Nucleus accumbens (tissue), 56 donors: ENCODE data around the gene PLCXD3.
"Not testable (repeated sequence)": the region's sequence is repeated elsewhere in the genome, so short reads cannot be mapped to it uniquely, and the experiment has no call there.

ENCODE experiments used
- DNase-seq, 56 donors: peaks; one replicate each; lab custom pipeline; 2025; lab: John Stamatoyannopoulos, UW

Gene PLCXD3

DNA sequence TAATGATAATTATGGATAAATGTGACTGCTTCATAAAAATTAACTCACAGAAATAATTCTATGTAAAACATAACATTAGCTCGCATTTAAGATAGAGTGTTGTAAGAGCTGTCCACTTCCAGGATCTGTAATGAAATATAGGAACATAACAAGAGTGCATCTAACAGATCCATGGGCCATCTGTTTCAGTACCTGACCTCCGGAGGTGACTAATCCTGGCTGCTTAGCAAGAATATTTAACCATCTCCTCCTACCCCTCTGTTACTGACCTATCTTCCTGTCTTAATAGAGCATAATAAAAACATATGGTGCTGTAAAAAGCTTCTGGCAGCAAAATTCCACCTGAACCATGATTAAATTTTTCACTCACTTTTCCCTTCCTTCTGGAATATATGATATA is 7.1 kb downstream of the PLCXD3 start:
- DNase-seq: no peak

DNA sequence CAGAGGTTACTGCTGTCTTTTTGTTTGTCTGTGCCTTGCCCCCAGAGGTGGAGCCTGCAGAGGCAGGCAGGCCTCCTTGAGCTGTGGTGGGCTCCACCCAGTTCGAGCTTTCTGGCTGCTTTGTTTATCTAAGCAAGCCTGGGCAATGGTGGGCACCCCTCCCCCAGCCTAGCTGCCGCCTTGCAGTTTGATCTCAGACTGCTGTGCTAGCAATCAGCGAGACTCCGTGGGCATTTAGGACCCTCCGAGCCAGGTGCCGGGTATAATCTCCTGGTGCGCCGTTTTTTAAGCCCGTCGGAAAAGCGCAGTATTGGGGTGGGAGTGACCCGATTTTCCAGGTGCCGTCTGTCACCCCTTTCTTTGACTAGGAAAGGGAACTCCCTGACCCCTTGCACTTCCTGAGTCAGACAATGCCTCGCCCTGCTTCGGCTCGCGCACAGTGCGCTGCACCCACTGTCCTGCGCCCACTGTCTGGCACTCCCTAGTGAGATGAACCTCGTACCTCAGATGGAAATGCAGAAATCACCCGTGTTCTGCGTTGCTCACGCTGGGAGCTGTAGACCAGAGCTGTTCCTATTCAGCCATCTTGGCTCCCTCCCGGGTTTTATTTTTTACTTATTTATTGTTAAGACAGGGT is 16.8 kb downstream of the PLCXD3 start:
- DNase-seq: not testable (repeated sequence)

DNA sequence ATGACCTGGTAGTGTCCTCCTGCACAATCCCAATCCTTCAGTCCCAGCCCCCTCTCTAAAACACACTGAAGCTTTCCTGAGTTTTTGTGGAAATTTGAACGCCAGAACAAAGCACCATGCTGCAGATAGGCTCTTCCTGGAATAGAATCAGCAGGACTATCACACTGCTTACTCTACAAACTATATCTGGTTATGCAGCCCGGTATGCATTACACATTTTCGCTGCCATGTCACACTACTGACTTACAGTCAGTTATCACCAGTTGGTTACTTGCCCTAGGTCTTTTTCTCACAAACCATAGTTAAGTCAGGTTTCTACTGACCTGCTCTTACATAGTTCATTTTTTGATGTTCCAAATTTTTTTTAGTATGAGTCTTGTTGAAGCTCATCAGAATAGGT is 24.9 kb downstream of the PLCXD3 start:
- DNase-seq: no peak

DNA sequence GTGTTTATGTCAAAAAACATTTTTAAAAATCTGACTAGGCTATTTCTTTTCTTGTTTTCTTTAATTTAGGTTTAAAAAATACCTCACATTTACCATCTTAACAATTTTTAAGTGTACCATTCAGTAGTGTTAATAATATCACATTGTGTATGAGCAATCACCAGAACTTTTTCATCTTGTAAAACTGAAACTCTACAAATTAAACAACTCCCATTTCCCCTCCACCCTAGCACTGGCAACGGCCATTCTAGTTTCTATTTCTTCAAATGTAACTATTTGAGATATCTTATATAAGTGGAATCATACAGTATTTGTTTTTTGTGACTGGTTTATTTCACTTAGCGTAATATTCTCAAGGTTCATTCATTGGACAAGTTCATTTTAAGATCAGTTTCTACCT is 27.7 kb downstream of the PLCXD3 start:
- DNase-seq: no peak

DNA sequence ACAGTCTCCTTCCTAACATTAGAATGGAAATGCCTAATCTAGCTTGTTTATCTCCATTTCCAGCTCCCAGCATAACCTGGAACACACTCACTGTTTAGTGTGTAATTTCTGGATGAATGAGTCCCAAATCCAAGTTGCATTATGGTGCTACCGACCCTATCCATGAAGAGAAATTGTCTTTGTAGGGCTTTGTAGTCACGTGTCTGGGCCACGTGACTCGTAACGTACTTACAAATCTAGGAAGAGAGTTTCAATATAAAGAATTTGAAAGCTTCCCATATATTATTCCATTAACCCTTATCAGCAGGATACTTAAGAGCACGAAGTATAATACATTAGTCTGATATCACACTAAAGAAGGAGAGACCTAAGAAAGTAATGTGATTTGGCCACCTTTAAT is 28.2 kb downstream of the PLCXD3 start:
- no peak for DNase-seq

DNA sequence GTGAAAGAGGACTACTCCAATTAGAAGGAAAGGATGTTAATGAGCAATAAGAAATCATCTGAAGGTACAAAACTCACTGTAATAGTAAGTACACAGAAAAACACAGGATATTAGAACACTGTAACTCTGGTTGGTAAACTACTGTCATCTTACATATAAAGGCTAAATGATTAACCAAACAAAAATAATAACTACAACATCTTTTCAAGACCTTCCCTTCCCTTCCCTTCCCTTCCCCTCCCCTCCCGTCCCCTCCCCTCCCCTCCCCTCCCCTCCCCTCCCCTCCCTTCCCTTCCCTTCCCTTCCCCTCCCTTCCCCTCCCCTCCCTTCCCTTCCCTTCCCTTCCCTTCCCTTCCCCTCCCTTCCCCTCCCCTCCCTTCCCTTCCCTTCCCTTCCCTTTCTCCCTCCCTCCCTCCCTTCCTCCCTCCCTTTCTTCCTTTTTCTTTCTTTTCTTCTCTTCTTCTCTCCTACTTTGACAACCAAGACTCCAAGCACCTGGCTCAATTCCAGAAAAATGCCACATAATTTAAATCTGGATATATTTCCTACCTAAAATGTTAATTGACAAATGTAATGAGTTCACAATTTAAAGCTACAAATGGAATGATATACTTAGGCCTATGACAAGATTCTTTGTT is 38.7 kb downstream of the PLCXD3 start:
- DNase-seq: not testable (repeated sequence)

DNA sequence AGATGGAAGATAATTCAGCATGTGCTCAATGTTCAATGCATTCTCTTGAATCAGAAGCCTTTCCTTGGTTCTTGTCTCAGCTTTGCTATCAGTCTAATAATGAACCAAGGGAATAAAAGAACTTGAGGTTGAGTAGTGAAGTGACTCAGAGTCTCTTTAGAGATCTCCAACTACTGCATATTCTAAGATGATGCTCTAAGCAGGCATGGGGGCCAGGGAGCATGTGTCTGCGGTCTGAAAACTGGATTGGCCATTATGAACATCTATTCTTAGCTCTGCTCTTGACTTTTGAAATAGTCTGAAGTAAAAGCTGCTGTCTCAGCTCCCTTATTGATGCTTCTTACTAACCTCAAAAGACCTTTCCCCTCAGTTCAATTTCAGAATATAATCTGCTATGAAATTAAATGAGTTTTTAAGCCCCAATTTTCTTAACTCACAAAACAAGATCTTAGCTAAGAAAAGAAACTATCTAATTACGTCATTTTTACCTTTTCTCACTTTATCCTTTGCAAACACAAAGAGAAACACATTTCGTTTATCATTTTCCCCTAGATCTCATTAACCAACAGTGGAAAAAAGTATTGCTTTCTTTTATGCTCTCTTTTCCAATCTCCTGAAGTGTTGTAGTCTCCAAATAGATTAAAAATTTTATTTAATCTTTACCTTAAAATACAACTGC is 44.8 kb downstream of the PLCXD3 start:
- DNase-seq: no peak

DNA sequence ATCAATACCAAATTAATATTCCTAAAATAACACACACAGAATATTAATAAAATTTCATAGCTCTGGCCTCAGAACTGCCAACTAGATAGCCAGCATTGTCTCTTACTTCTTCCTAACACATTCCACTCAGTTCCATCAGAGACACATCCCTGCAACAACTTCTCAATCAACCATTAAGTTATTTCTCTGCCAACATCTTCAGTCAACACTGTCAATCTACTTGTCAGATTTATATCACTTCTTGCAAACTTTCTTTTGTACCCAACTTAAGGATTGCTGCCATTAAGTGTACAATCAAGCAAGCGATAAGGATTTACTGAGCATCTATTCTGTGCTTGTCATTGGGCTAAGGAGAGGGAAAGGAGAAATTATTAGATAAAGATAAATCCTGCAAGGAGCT is 50.8 kb downstream of the PLCXD3 start:
- DNase-seq: no peak

DNA sequence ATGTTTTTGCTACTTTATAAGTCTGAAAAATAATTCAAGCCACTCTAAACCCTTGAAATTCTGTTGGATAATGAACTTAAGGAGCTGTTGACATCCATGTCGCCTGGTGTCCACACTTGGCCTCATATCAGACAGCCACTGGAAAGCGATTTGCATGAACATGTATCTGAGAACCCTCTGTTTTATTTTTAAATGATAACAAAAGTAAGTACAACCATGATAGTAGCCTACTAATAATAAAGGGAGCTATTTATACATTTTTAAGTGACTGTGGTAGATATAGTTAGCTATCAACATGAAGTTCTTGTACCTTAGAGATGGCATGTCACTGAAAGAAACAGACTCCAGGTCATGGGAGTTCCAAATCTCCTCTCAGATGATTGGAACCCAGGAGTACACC is 53.3 kb downstream of the PLCXD3 start:
- DNase-seq: no peak

DNA sequence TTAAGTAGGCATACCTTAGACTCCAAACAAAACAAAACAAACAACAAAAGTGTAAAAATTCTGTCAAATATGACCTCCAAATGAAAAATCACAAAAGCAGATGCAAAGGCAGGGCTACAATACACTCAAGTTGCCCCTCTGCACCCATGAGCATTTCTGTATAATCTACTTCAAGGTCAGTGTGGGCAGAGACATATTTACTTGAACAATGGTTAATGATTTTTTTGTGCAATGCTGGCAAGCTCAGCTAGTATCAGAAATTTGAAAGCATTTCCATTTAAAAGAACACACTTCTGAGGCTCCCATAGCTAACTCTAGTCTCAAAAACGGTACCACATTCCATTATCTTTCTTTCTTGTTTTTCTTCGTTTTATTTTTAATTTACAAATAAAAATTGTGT is 57.9 kb downstream of the PLCXD3 start:
- no peak for DNase-seq

DNA sequence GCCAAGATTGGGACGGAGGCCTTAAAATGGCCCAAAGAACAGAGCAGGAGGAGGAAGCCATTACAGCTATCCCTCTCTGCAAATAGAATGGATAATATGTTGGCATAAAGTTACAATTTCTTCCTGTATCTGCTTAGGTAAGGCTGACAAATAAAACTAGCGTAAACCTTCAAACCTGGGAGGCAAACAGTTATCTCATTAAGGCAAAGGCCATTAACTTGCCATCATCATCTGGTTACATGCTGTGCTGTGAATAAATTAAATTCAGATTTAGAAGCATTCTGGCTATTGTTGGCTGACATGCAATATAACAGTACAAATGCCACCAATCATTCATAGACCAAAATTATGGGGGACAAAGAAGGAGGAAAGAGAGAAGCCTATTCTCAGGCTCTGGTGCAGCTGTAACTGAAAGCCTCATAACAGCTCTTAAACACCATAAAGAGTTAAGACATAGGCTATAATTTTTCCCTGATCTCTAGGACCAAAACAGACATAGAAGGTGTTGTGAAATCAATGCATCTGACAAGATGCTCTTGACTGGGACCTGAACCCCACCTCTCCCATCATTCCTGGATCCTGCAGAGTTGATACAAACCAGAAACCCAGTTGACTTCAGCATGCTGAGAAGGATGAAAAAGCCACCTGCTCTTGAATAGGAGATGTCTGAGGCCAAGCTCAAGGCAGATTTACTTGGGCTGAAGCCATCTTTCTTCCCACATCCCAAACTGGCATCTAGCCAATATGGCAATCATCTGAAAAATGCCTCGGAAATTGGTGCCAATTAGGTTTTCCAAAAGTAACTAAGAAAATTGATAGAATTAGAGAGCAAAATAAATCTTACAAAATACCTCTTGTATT is 62.5 kb downstream of the PLCXD3 start:
- DNase-seq: no peak

DNA sequence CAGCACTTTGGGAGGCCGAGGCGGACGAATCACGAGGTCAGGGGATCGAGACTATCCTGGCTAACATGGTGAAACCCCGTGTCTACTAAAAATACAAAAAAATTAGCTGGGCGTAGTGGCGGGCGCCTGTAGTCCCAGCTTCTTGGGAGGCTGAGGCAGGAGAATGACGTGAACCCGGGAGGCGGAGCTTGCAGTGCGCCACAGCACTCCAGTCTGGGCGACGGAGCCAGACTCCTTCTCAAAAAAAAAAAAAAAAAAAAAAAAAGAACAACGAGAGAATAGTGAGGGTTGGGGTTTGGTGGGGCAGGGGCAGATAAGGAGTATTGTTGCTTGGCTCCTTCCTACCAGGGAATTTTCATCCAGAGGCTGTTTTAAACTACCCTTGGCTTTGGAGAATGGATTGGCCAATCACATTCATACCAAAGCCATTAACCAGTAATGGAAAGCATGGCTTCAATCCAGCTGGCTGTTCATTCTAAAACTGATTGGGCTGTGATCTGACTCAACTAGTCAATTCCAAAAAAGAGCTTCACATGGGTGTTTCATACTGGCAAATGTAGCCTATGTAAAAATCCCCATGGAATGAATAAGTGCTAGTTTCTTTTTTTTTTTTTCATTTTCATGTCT is 64.4 kb downstream of the PLCXD3 start:
- DNase-seq: no peak

DNA sequence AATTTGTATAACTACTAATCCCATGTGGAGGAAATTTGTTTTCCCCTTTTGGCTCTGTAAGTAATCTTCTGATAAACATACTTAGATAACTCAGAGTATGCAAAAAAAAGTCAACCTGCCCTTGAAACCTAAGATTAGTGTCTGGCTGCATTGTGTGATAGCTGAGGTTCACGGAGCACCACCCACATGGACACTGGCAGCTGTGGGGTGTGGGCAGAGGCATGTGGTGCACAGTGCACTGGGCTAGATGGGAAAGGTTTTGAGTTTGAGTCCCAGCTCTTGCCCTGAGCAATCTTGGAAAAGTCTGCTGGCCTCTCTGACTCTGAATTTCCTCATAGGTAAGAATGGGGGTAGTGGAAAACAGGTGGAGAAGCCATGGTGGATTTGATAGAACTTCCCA is 75.1 kb downstream of the PLCXD3 start:
- no peak for DNase-seq

DNA sequence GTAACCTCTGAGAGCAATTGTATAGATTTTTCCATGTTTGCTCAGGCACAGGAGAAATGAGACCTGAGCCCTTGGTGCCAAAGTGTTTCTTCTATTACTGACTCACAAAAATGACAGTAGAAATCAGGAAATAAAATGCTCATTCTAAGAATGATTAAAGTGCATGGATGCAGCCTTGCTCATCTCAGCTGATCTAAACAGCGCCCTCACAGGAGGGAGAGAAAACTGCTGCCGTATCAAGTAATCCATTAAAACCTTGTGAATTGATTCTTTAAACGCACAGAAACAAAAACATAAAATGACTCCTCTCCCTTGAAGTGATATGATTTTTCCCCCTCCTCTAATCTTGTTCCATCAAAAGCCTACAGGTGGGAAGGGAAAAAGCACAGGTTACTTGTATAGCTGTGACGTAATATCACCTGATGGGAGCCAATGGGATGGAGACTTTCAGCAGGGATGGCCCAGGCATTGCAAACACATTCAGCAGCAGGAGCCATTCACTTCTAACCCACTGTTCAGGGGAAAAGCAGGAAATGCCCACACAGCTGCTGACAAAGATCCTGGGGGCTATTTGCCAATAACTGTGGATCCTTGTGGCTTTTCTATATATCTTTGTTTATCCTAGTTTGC is 76.7 kb downstream of the PLCXD3 start:
- DNase-seq: no peak

DNA sequence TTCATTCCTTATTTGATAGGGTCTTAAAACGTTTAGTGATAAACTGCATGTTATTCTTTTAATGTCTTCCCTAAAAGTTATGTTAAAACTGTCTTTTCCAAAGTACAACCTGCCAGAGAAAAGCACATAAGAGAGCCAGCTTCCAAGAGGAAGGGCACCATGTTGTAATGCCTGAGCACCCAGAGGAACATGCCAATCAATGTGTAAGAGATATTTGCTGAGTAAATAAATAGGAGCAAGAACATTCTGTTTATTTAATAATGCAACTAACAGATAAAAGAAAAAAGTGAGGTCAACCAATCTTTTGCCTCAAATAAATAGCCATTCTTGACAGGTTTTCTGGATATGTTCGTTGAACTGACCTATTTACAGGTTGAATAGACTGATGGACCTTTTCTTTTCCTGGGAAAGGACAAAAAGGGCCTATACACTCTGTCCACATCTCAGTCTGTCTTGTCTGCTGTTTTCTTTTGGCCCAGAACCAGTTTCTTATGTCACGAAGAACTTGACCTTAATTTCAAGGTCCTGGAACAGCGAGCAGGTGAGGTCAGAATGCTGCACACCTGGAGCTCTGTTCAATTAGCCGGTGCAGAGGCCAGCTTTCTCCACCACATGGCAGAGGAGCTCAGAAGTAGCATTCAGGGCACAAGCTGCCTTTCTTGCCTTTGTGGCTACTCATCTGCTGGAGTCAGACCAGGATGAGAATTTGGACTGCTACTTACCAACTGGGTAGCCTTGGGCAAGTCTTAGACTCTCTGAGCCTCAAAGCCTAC is 77.7 kb downstream of the PLCXD3 start:
- DNase-seq: no peak

DNA sequence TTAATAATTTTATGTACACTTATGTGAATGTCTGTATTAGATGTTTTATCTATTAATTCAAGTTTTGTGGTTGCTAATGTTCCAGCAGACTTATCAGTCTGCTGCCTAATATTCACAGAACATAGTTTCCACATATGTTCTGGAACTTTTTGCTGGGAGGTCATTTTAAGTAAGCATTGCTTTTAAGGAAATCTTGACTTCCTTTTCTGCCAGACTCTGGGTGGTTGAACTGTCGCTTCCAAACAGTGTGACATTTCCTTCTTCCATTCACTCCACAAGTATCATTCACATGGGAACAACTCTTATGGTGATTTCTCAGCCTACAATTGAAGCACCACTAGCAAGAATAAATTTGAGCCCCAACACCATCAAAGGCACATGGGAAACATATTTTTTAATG is 82.9 kb downstream of the PLCXD3 start:
- no peak for DNase-seq

DNA sequence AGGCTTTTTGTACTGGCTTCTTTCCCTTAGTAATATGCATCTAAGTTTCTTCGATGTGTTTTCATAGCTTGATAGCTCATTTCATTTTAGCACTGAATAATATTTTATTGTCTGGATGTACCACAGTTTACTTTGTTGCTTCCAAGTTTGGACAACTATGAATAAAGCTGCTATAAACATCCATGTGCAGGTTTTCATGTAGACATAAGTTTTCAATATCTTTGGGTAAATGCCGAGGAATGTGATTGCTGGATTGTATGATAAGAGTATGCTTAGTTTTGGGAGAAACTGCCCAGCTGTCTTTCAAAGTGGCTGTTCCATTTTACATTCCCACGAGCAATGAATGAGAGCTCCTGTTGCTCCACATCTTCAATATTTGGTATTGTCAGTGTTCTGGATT is 84.7 kb downstream of the PLCXD3 start:
- no peak for DNase-seq

DNA sequence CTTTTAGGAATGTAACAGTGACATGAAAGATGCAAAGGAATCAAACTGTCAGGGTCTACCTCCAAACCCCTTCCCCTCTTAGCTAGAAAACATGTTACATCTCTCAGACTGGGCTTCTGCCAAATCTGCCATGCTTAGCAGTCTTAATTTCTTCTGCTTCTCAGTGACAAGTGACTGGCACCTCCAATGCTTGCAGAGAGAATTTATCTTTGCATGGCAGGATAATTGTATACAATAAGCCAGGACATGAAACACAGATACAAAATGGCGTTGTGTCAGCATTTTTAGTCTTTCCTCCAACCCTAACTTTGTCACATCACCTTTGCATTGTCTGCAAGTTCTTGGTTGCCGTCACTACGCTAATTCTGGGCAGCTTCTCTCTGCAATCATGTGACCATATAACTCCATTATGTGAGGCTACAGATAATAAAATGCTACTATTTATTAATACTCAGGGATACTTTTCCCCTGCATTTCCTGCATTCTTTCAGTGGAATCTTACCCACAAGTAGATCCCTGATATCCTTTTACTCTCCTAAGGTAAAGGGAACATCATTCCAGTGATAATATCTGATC is 89.8 kb downstream of the PLCXD3 start:
- DNase-seq: no peak
